ENCODE data around the gene EIF2B4.

DNA sequence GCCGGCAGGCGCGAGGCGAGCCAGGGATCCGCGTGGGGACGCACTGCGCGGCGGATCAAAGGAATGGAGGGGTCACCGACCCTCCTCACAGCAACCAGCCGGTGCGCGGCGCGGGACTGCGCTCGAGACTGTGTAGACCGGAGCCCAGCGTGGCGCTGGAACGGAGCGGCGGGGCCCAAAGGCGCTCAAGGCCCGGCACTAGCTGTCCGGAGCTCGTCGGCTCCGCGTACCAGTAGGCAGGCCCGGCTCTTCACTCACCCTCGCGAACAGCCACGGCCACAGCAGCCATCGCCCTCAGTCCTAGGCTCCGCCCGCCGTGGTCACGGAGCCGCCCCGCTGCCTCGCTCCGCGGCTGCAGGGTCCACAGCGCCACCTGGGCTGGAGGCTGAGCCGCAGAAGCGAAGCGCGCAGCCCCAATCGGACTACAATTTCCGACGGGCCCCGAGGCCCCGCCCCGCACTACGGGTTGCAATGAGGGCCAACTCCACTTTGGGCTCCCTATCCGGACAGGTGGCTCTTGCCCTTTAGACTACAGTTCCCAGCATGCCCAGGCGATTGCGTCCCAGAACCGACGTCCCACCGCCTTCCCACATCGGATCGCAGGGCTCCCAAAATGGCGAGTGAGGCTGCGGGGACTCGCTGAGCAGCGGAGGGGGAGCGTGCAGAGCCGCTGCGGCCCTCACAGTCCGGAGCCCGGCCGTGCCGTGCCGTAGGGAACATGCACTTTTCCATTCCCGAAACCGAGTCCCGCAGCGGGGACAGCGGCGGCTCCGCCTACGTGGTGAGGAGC lies at the start of gene EIF2B4, which contains the start of gene SNX17:
- peak; percentile 81 to 91 for TF ChIP-seq POLR2A (IDR thresholded peaks at IDR 0.05)
- TF ChIP-seq, protein P1, sequence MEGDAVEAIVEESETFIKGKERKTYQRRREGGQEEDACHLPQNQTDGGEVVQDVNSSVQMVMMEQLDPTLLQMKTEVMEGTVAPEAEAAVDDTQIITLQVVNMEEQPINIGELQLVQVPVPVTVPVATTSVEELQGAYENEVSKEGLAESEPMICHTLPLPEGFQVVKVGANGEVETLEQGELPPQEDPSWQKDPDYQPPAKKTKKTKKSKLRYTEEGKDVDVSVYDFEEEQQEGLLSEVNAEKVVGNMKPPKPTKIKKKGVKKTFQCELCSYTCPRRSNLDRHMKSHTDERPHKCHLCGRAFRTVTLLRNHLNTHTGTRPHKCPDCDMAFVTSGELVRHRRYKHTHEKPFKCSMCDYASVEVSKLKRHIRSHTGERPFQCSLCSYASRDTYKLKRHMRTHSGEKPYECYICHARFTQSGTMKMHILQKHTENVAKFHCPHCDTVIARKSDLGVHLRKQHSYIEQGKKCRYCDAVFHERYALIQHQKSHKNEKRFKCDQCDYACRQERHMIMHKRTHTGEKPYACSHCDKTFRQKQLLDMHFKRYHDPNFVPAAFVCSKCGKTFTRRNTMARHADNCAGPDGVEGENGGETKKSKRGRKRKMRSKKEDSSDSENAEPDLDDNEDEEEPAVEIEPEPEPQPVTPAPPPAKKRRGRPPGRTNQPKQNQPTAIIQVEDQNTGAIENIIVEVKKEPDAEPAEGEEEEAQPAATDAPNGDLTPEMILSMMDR (IDR thresholded peaks at IDR 0.05): peak; percentile 40 to 78 (median 62)
